SJCRH30 (cell line): ENCODE results near the gene FGD4. TPM values are rescaled to one million over a fixed set of nuclear protein-coding genes. Genes with fewer than 3 reads are reported as not detected.

Experiments used
- DNase-seq, 2 experiments: peaks; one replicate each; pipeline ENCODE4 v3.0.0-alpha.2; 2015 to 2020
- H3K27ac ChIP-seq: fragments of 250-450 bp; sonication (Bioruptor Pico); 2 replicates; pipeline ENCODE4 v1.5.1; 2020; ENCODE audit warnings: mild to moderate bottlenecking, moderate library complexity
- H3K27me3 ChIP-seq: fragments of 250-450 bp; sonication (Bioruptor Pico); 2 replicates; pipeline ENCODE4 v1.5.1; 2020; ENCODE audit warnings: mild to moderate bottlenecking, moderate library complexity
- H3K36me3 ChIP-seq: fragments of 250-450 bp; sonication (Bioruptor Pico); 2 replicates; pipeline ENCODE4 v1.5.1; 2020; ENCODE audit warnings: mild to moderate bottlenecking, moderate library complexity
- H3K4me1 ChIP-seq: fragments of 250-450 bp; sonication (Bioruptor Pico); 2 replicates; pipeline ENCODE4 v1.5.1; 2020; ENCODE audit warnings: mild to moderate bottlenecking, moderate library complexity
- H3K4me3 ChIP-seq: fragments of 250-450 bp; sonication (Bioruptor Pico); 2 replicates; pipeline ENCODE4 v1.5.1; 2020; ENCODE audit warnings: mild to moderate bottlenecking, moderate library complexity
- H3K9me3 ChIP-seq: fragments of 250-450 bp; sonication (Bioruptor Pico); replicated peaks from 2 replicates; pipeline ENCODE4 v1.5.1; 2020; ENCODE audit warnings: mild to moderate bottlenecking, moderate library complexity
- total RNA-seq: library from RNA; depleted of rRNA; stranded (reverse); fragments of >200 nt; shearing (Covaris generic); gene quantifications from 2 replicates; pipeline ENCODE4 v1.2.3, GENCODE V29; 2014

The FGD4 gene
- total RNA-seq, 1 experiment from 2014 or later = 10.3 TPM

- Histone ChIP-seq H3K36me3 (peaks cover 8% of the 10 kb centered on the region), H3K9me3 (no peaks in the 10 kb centered on the region), H3K27me3 (no peaks in the 10 kb centered on the region), H3K4me1 (no peaks in the 10 kb centered on the region), H3K27ac (no peak overlapping the region), H3K4me3 (no peak overlapping the region)
- no peak for DNase-seq
These were observed 207.1 kb downstream of the FGD4 start for GRCh38 chr12:32606443-32606842.

GRCh38 chr12:32609966-32610365, 210.6 kb downstream of the FGD4 start:
- H3K27me3 ChIP-seq = no peaks in the 10 kb centered on the region
- H3K4me3 ChIP-seq = no peak overlapping the region
- DNase-seq = no peak
- H3K4me1 ChIP-seq = no peaks in the 10 kb centered on the region
- H3K36me3 ChIP-seq = peaks cover 13% of the 10 kb centered on the region
- no peaks in the 10 kb centered on the region for H3K9me3 ChIP-seq
- H3K27ac ChIP-seq = no peak overlapping the region

GRCh38 chr12:32611986-32612385, 212.6 kb downstream of the FGD4 start:
- Histone ChIP-seq H3K27ac (no peak overlapping the region), H3K36me3 (peaks cover 13% of the 10 kb centered on the region), H3K4me1 (no peaks in the 10 kb centered on the region), H3K4me3 (no peak overlapping the region), H3K9me3 (no peaks in the 10 kb centered on the region), H3K27me3 (no peaks in the 10 kb centered on the region)
- no peak for DNase-seq

- Histone ChIP-seq H3K27ac (no peak overlapping the region), H3K4me3 (no peak overlapping the region), H3K36me3 (peaks cover 11% of the 10 kb centered on the region), H3K9me3 (no peaks in the 10 kb centered on the region), H3K4me1 (no peaks in the 10 kb centered on the region), H3K27me3 (no peaks in the 10 kb centered on the region)
- no peak for DNase-seq
These were observed 213.6 kb downstream of the FGD4 start for GRCh38 chr12:32612658-32613614.

GRCh38 chr12:32615441-32615840, 216.1 kb downstream of the FGD4 start:
- no peaks in the 10 kb centered on the region for H3K4me1 ChIP-seq
- H3K36me3 ChIP-seq = peaks cover 15% of the 10 kb centered on the region
- no peak for DNase-seq
- no peaks in the 10 kb centered on the region for H3K27me3 ChIP-seq
- H3K9me3 ChIP-seq = no peaks in the 10 kb centered on the region
- no peak overlapping the region for H3K27ac ChIP-seq
- H3K4me3 ChIP-seq = no peak overlapping the region

GRCh38 chr12:32617534-32617933, 218.2 kb downstream of the FGD4 start:
- Histone ChIP-seq H3K9me3 (no peaks in the 10 kb centered on the region), H3K4me1 (no peaks in the 10 kb centered on the region), H3K27ac (no peak overlapping the region), H3K4me3 (no peak overlapping the region), H3K36me3 (peaks cover 13% of the 10 kb centered on the region), H3K27me3 (no peaks in the 10 kb centered on the region)
- DNase-seq = no peak

- Histone ChIP-seq H3K4me1 (no peaks in the 10 kb centered on the region), H3K27ac (no peak overlapping the region), H3K36me3 (peaks cover 13% of the 10 kb centered on the region), H3K9me3 (no peaks in the 10 kb centered on the region), H3K4me3 (no peak overlapping the region), H3K27me3 (no peaks in the 10 kb centered on the region)
- no peak for DNase-seq
These were observed 218.8 kb downstream of the FGD4 start for GRCh38 chr12:32618115-32618514.

GRCh38 chr12:32627976-32628375, 228.6 kb downstream of the FGD4 start:
- no peaks in the 10 kb centered on the region for H3K4me1 ChIP-seq
- DNase-seq = no peak
- H3K4me3 ChIP-seq = no peak overlapping the region
- no peak overlapping the region for H3K27ac ChIP-seq
- H3K27me3 ChIP-seq = no peaks in the 10 kb centered on the region
- H3K9me3 ChIP-seq = no peaks in the 10 kb centered on the region
- H3K36me3 ChIP-seq = peaks cover 15% of the 10 kb centered on the region

- Histone ChIP-seq H3K4me3 (no peak overlapping the region), H3K9me3 (no peaks in the 10 kb centered on the region), H3K27ac (no peak overlapping the region), H3K36me3 (peaks cover 33% of the 10 kb centered on the region), H3K4me1 (no peaks in the 10 kb centered on the region), H3K27me3 (no peaks in the 10 kb centered on the region)
- no peak for DNase-seq
These were observed 242.0 kb downstream of the FGD4 start for GRCh38 chr12:32641287-32641901.

GRCh38 chr12:32644431-32644830, 245.1 kb downstream of the FGD4 start:
- DNase-seq = no peak
- H3K9me3 ChIP-seq = no peaks in the 10 kb centered on the region
- H3K36me3 ChIP-seq = peaks cover 12% of the 10 kb centered on the region
- no peak overlapping the region for H3K4me3 ChIP-seq
- no peak overlapping the region for H3K27ac ChIP-seq
- no peaks in the 10 kb centered on the region for H3K4me1 ChIP-seq
- H3K27me3 ChIP-seq = no peaks in the 10 kb centered on the region

GRCh38 chr12:32647275-32647674, 247.9 kb downstream of the FGD4 start:
- no peak overlapping the region for H3K4me3 ChIP-seq
- 0 out of 2 replicates have a peak, but pooled peaks cover 7% of the 10 kb centered on the region for H3K36me3 ChIP-seq
- no peak for DNase-seq
- H3K27ac ChIP-seq = no peak overlapping the region
- no peaks in the 10 kb centered on the region for H3K9me3 ChIP-seq
- no peaks in the 10 kb centered on the region for H3K27me3 ChIP-seq
- no peaks in the 10 kb centered on the region for H3K4me1 ChIP-seq

- Histone ChIP-seq H3K4me1 (no peaks in the 10 kb centered on the region), H3K27me3 (no peaks in the 10 kb centered on the region), H3K9me3 (no peaks in the 10 kb centered on the region), H3K27ac (no peak overlapping the region), H3K36me3 (no peaks in the 10 kb centered on the region), H3K4me3 (no peak overlapping the region)
- no peak for DNase-seq
These were observed 251.2 kb downstream of the FGD4 start for GRCh38 chr12:32650508-32650907.

GRCh38 chr12:32651151-32651955, 252.0 kb downstream of the FGD4 start:
- Histone ChIP-seq H3K27me3 (no peaks in the 10 kb centered on the region), H3K9me3 (no peaks in the 10 kb centered on the region), H3K4me1 (no peaks in the 10 kb centered on the region), H3K4me3 (no peak overlapping the region), H3K27ac (no peak overlapping the region), H3K36me3 (no peaks in the 10 kb centered on the region)
- DNase-seq = no peak

- DNase-seq = no peak
- Histone ChIP-seq H3K9me3 (no peaks in the 10 kb centered on the region), H3K36me3 (no peaks in the 10 kb centered on the region), H3K4me1 (no peaks in the 10 kb centered on the region), H3K27me3 (no peaks in the 10 kb centered on the region), H3K27ac (no peak overlapping the region), H3K4me3 (no peak overlapping the region)
These were observed 252.5 kb downstream of the FGD4 start for GRCh38 chr12:32651956-32652210.

GRCh38 chr12:32659908-32660440, 260.6 kb downstream of the FGD4 start:
- Histone ChIP-seq H3K4me3 (no peak overlapping the region), H3K4me1 (no peaks in the 10 kb centered on the region; the same call in 1 of the 2 replicates), H3K36me3 (no peaks in the 10 kb centered on the region), H3K9me3 (no peaks in the 10 kb centered on the region), H3K27ac (no peak overlapping the region), H3K27me3 (no peaks in the 10 kb centered on the region)
- no peak for DNase-seq
